Transverse colon (tissue), 4 donors: ENCODE data around the gene HEYL.

ENCODE experiments used
- CTCF ChIP-seq, 5 experiments: fragments of 200-600 bp in 3 of 5; fragments of 450-650 bp in 2 of 5; sonication (generic) in 3 of 5; IDR thresholded peaks; 1 replicate in 2 of 5; 2 replicates in 3 of 5; pipeline ENCODE4 v1.5.1; 2016 to 2017; ENCODE audit warnings: antibody characterized with exemption in 5 of 5, inconsistent platforms in 3 of 5, mild to moderate bottlenecking in 2 of 5, moderate library complexity in 1 of 5
- POLR2A ChIP-seq: fragments of 450-650 bp; IDR thresholded peaks from one replicate; pipeline ENCODE4 v1.6.1; 2016; ENCODE audit warnings: antibody characterized with exemption, mild to moderate bottlenecking, moderate library complexity
- POLR2AphosphoS5 ChIP-seq, 3 donors: sonication (generic); formaldehyde crosslinking; IDR thresholded peaks; one replicate each; pipeline ENCODE4 v1.6.1; 2016; ENCODE audit warnings: antibody characterized with exemption in 3 of 3

GRCh38 chr1:39632323-39632681, 7.1 kb downstream of the HEYL start:
- TF ChIP-seq CTCF (IDR thresholded peaks at IDR 0.05): no peak
- no peak for TF ChIP-seq POLR2A
- TF ChIP-seq POLR2AphosphoS5 (IDR thresholded peaks at IDR 0.05): no peak
